Calu3 (cell line): Measurements from ENCODE around the gene RBM26. TPM values are rescaled to one million over a fixed set of nuclear protein-coding genes. Genes with fewer than 3 reads are reported as not detected.

Experiments
- BruUV-seq: library from RNA; stranded (reverse); fragments of 400-500 nt; replicated peaks from 2 replicates; lab custom pipeline; 2021; lab: Mats Ljungman, UMichigan
- CTCF ChIA-PET: fragments of 300-600 bp; sonication (Branson Sonifier 250); formaldehyde crosslinking; loops from one replicate; lab custom pipeline; 2022; ENCODE audit warnings: antibody characterized with exemption; lab: Charles Lee
- DNase-seq: peaks from one replicate; pipeline ENCODE4 v3.0.0; 2022
- H3K27ac Mint-ChIP-seq: one replicate; pipeline ENCODE4 v1.8.0; 2022; ENCODE audit warnings: mixed read lengths; ENCODE audit not compliant: unreplicated experiment
- H3K27me3 Mint-ChIP-seq: one replicate; pipeline ENCODE4 v1.8.0; 2022; ENCODE audit warnings: mixed read lengths; ENCODE audit not compliant: unreplicated experiment
- H3K36me3 Mint-ChIP-seq: one replicate; pipeline ENCODE4 v1.8.0; 2022; ENCODE audit warnings: mild to moderate bottlenecking, moderate library complexity, mixed read lengths; ENCODE audit not compliant: insufficient read depth, unreplicated experiment
- H3K4me1 Mint-ChIP-seq: one replicate; pipeline ENCODE4 v1.8.0; 2022; ENCODE audit warnings: mild to moderate bottlenecking, low read depth, mixed read lengths; ENCODE audit not compliant: unreplicated experiment
- H3K4me3 Mint-ChIP-seq: one replicate; pipeline ENCODE4 v1.8.0; 2022; ENCODE audit warnings: mild to moderate bottlenecking, low read depth, moderate library complexity, mixed read lengths; ENCODE audit not compliant: unreplicated experiment
- H3K9me3 Mint-ChIP-seq: one replicate; pipeline ENCODE4 v1.8.0; 2022; ENCODE audit warnings: low read depth, mixed read lengths; ENCODE audit not compliant: unreplicated experiment
- CTCF ChIP-seq: fragments of 200-600 bp; IDR thresholded peaks from one replicate; pipeline ENCODE4 v1.8.0; 2022; ENCODE audit warnings: antibody characterized with exemption; ENCODE audit not compliant: unreplicated experiment
- intact Hi-C: fragments of 100-400 bp; cut with micrococcal nuclease; formaldehyde crosslinking; loops from one replicate; pipeline ENCODE4 v1.10.0; 2022; ENCODE audit not compliant: unreplicated experiment
- total RNA-seq: library from RNA; stranded (reverse); gene quantifications from 2 replicates; pipeline ENCODE4 v1.2.3, GENCODE V29; 2022

The RBM26 gene
- total RNA-seq, 1 experiment from 2014 or later, result 19.2 TPM

- Mint-ChIP-seq H3K4me1 (no peaks in the 10 kb centered on the region), H3K27ac (no peak overlapping the region), H3K36me3 (no peaks in the 10 kb centered on the region), H3K9me3 (no peaks in the 10 kb centered on the region), H3K27me3 (no peaks in the 10 kb centered on the region), H3K4me3 (no peak overlapping the region)
- BruUV-seq, result no TSS peak
- CTCF ChIA-PET, result no interaction called here
- DNase-seq, result no peak
- TF ChIP-seq CTCF, result no peak
- intact Hi-C loops, result no loop called here
These were observed 117.9 kb downstream of the RBM26 start for GRCh38 chr13:79287939-79288795.

GRCh38 chr13:79285159-79285558 is 120.9 kb downstream of the RBM26 start:
- no peaks in the 10 kb centered on the region for H3K36me3 Mint-ChIP-seq
- no peaks in the 10 kb centered on the region for H3K27me3 Mint-ChIP-seq
- no peaks in the 10 kb centered on the region for H3K4me1 Mint-ChIP-seq
- no peaks in the 10 kb centered on the region for H3K9me3 Mint-ChIP-seq
- intact Hi-C loops, result no loop called here
- no peak overlapping the region for H3K27ac Mint-ChIP-seq
- no peak overlapping the region for H3K4me3 Mint-ChIP-seq
- no TSS peak for BruUV-seq
- no peak for TF ChIP-seq CTCF
- no peak for DNase-seq
- CTCF ChIA-PET, result no interaction called here

GRCh38 chr13:79283742-79284141 is 122.3 kb downstream of the RBM26 start:
- Mint-ChIP-seq H3K4me1 (no peaks in the 10 kb centered on the region), H3K36me3 (no peaks in the 10 kb centered on the region), H3K4me3 (no peak overlapping the region), H3K27ac (no peak overlapping the region), H3K9me3 (no peaks in the 10 kb centered on the region), H3K27me3 (no peaks in the 10 kb centered on the region)
- intact Hi-C loops, result no loop called here
- no peak for DNase-seq
- no TSS peak for BruUV-seq
- CTCF ChIA-PET, result no interaction called here
- no peak for TF ChIP-seq CTCF

- intact Hi-C loops, result no loop called here
- Mint-ChIP-seq H3K4me1 (no peaks in the 10 kb centered on the region), H3K27ac (no peak overlapping the region), H3K36me3 (no peaks in the 10 kb centered on the region), H3K27me3 (no peaks in the 10 kb centered on the region), H3K4me3 (no peak overlapping the region), H3K9me3 (no peaks in the 10 kb centered on the region)
- no peak for DNase-seq
- CTCF ChIA-PET, result no interaction called here
- TF ChIP-seq CTCF, result no peak
- no TSS peak for BruUV-seq
These were observed 123.1 kb downstream of the RBM26 start for GRCh38 chr13:79282976-79283375.
